Activated CD8-positive, alpha-beta memory T cell treated with anti-CD3 and anti-CD28 coated beads, Interleukin-2, amount 50 U/mL, for 24 hours (primary cell): ENCODE results near the gene AKIRIN1.
"Not testable (repeated sequence)": the region's sequence is repeated elsewhere in the genome, so short reads cannot be mapped to it uniquely, and the experiment has no call there.

Experiments
- DNase-seq: peaks from one replicate; pipeline ENCODE4 v3.0.0-alpha.2; 2020; ENCODE audit errors: extremely low read depth

AKIRIN1 gene

DNA sequence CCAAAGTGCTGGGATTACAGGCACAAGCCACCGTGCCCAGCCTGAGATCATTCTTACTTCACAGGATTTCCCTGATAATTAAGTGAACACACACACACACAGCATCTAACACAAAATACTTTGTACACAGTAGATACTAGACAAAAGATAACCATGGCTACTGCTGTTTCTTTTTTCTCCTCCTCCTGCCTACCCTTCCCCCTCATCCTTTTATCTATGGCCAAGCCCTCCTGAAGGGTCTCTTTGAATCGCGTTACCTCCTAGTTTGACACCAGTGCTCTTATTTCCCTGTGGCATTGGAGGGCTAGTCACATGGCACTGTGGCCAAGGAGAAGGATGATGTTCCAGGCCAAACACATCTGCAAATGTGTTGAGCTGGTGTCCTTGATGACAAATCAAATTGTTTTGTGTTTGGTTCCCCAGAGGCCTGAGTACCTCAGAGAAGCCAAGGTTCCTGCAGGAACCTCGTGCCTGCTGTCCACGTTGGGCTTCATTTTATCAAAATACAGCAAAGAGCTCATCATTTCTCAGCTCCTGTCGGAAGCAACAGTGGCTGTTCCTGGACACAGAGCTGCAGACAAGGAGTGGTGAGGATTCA, 55.6 kb downstream of the AKIRIN1 start:
- DNase-seq, result no peak

DNA sequence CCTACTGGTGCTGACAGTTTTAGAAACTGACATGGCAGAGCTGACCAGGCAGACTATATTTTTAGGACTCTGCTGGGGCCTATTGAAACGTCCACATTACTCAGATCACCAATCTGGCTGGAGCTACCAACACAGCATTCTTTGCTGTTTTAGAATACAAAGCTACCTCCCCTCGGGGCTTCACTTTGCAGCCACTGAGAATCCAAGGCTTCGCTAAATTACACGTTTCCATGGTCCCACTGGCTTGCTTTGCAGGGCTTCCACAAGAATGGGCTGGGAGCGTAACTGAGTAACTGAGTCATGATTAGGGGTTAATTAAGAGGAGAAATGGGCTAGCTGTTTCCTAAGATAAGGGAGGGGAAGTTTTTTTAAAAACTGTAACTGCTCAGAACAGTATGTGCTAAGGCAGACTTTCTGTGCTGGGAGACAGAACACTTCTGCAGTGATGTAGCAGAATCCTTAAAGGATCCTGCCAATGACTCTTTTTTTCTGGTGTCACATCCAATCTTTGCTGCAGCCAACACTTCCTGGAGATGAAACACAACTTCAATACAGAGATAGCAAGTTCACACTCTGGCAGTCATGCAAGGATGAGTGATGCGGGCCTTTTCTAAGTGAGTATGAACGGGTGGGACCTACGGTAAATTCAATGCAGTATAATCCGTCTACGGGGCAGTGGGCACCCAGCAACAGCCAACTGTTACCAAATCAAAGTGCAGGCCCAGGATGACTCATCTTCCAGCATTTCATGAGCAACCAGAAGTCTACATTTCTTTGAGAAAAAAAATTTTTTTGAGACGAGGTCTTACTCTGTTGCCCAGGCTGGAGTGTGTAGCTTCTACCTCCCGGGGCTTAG, 56.5 kb downstream of the AKIRIN1 start:
- no peak for DNase-seq

DNA sequence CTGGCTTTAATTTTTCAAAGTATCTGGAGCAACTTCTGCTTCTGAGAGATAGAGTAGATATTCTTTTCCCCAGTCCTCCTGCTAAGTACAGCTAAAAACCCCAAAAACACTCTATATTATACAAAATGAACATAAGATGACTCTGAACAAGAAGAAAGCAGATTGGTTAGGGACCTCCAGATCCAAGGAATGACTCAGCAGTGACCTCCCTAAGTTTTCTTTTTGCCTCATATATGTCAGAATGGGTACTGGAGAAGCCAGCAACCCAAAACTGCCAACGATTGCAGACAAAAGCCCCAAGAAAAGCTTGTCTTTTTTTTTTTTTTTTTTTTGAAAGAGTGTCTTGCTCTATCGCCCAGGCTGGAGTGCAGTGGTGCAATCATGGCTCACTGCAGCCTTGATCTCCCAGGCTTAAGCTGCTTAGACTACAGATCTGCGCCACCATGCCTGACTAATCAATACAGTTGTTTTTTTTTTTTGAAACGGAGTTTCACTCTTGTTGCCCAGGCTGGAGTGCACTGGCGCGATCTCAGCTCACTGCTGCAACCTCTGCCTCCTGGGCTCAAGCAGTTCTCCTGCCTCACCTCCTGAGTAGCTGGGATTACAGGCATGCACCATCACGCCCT, 57.8 kb downstream of the AKIRIN1 start:
- no peak for DNase-seq

DNA sequence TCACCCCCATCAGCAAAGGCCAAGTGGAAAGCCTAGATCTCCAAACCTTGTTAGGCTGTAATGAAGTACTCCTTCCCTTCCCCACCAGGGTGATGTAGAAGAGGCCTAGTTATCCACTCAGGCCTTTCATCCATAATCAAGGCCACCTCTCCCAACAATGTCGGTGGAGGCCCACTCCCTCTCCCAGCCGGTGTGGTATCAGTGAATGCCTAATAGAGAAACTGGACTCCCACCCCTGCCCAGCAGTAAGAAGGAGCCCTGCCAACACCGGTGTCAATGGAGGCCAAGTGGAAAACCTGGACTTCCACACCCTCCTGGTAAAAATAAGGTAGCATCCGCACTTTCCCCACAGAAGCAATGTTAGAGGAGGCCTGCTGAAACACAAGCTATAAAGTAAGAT, 58.9 kb downstream of the AKIRIN1 start:
- DNase-seq, result no peak

GRCh38 chr1:39051193-39051850, 60.2 kb downstream of the AKIRIN1 start:
- not testable (repeated sequence) for DNase-seq

- no peak for DNase-seq
These were observed 60.9 kb downstream of the AKIRIN1 start for GRCh38 chr1:39051956-39052355.

DNA sequence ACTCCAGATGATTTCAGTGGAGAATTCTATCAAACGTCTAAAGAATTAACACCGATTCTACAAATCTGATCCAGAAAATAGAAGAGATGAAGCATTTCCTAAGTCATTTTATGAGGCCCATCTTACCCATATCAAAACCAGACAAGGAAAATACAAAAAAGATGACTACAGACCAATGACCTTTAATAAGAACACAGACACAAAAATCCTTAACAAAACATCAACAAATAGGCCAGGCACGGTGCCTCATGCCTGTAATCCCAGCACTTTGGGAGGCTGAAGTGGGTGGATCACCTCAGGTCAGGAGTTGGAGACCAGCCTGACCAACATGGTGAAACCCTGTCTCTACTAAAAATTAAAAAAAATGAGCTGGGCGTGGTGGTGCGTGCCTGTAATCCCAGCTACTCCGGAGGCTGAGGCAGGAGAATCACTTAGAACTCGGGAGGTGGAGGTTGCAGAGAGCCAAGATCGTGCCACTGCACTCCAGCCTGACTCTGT, 64.2 kb downstream of the AKIRIN1 start:
- not testable (repeated sequence) for DNase-seq
